Pancreas (tissue), 10 donors: Measurements from ENCODE around the gene RNF220. TPM values are rescaled to one million over a fixed set of nuclear protein-coding genes. Genes with fewer than 3 reads are reported as not detected.

Experiments used
- ATAC-seq, 4 donors: fragments of 200-7000 bp; cut with Tn5 transposase; one replicate each; pipeline versions ENCODE4 v1.8.0 to v1.9.1; 2020; ENCODE audit warnings: mild to moderate bottlenecking in 4 of 4, moderate library complexity in 4 of 4
- DNase-seq, 6 donors: peaks; one replicate each; pipeline ENCODE4 v3.0.0-alpha.2; 2020
- FAIRE-seq: peaks from 2 replicates; lab custom pipeline; 2012; peaks lifted over from hg19 to GRCh38; lab: Jason Lieb, UNC
- H3K27ac ChIP-seq, 4 donors: fragments of 200-600 bp; sonication (generic); 1 replicate in 3 of 4; 2 replicates in 1 of 4; pipeline versions ENCODE4 v1.5.0 to v1.8.0; 2020
- H3K27me3 ChIP-seq, 4 donors: fragments of 200-600 bp; one replicate each; pipeline ENCODE4 v1.8.0; 2021
- H3K36me3 ChIP-seq, 3 donors: fragments of 200-600 bp; sonication (generic) in 1 of 3; one replicate each; pipeline versions ENCODE4 v1.5.0 to v1.8.0; 2020 to 2021
- H3K4me1 ChIP-seq, 3 donors: fragments of 200-600 bp; one replicate each; pipeline ENCODE4 v1.8.0; 2021
- H3K4me3 ChIP-seq, 4 donors: fragments of 200-600 bp; sonication (generic) in 2 of 4; one replicate each; pipeline versions ENCODE4 v1.5.0 to v1.8.0; 2020 to 2021
- H3K9me3 ChIP-seq, 4 donors: fragments of 200-600 bp; one replicate each; pipeline ENCODE4 v1.8.0; 2021
- CTCF ChIP-seq, 4 donors: fragments of 200-600 bp; sonication (generic) in 3 of 4; IDR thresholded peaks; one replicate each; pipeline versions ENCODE4 v1.5.0 to v1.8.0; 2021; ENCODE audit warnings: antibody characterized with exemption in 4 of 4
- WGBS, 2 donors: extraction: QIAGEN DNeasy Blood & Tissue Kit; methylation state at CpG; one replicate each; pipeline ENCODE4 v1.1.7; 2013; 5-methylcytosine and 5-hydroxymethylcytosine counted together
- intact Hi-C, 3 donors: fragments of 100-400 bp; cut with DNase I; formaldehyde crosslinking; loops; one replicate each; pipeline versions ENCODE4 v1.11.1 to v1.14.2; 2022
- polyA plus RNA-seq, 2 donors: library from polyadenylated mRNA; stranded (reverse); fragments of 200-250 nt; gene quantifications; one replicate each; pipeline ENCODE4 v1.2.3, GENCODE V29; 2013
- total RNA-seq, 6 donors: library from RNA; stranded (reverse); fragmentation: NEBNext Ultra II Directional in 4 of 6; extraction: Animal tissue kit (Norgen Biotek cat#: 25700) in 4 of 6; gene quantifications; one replicate each; pipeline versions ENCODE4 v1.2.1 to v1.2.4, GENCODE V29; 2021 to 2023
- donor health status: healthy with polysubstance abuse.
- donor health status: DM: no; HTN: no; CAD: no; lungs with moderate emphysema.
- donor health status: DM: no; HTN: no; CAD: no.
- donor health status: control.
- donor health status: control.
- donor health status: Bipolar disorder and iron deficiency.
- donor health status: DM: yes; HTN: yes; CAD: no.
- donor health status: DM: no; HTN: no; CAD: no.
- donor health status: DM: no; HTN: no; CAD: no.
- donor health status: DM: yes; HTN: yes; CAD: no.

Gene RNF220
- total and polyA plus RNA-seq, 8 donors = 22.3 to 43.2 (median 33.0) TPM

GRCh38 chr1:44547361-44547760 lies 142.3 kb downstream of the RNF220 start:
- Histone ChIP-seq H3K27ac (no peak overlapping the region), H3K9me3 (no peaks in the 10 kb centered on the region), H3K4me1 (no peaks in the 10 kb centered on the region), H3K4me3 (no peak overlapping the region), H3K27me3 (no peaks in the 10 kb centered on the region), H3K36me3 (no peaks in the 10 kb centered on the region)
- no peak for TF ChIP-seq CTCF (IDR thresholded peaks at IDR 0.05)
- no peak for DNase-seq
- no peak for ATAC-seq
- 73 to 78% methylated on average over 6 of the region's 6 CpGs for WGBS, 2 donors
- intact Hi-C loops = no loop called here
- no peak for FAIRE-seq

GRCh38 chr1:44547837-44548236 lies 142.8 kb downstream of the RNF220 start:
- H3K4me1 ChIP-seq = no peaks in the 10 kb centered on the region
- no peak for FAIRE-seq
- WGBS, 2 donors = 68 to 74% methylated on average over 8 of the region's 8 CpGs
- H3K4me3 ChIP-seq = no peak overlapping the region
- no peak for DNase-seq
- no peaks in the 10 kb centered on the region for H3K27me3 ChIP-seq
- intact Hi-C loops = no loop called here
- no peaks in the 10 kb centered on the region for H3K36me3 ChIP-seq
- H3K9me3 ChIP-seq = no peaks in the 10 kb centered on the region
- no peak for ATAC-seq
- H3K27ac ChIP-seq = no peak overlapping the region
- no peak for TF ChIP-seq CTCF (IDR thresholded peaks at IDR 0.05)

DNA sequence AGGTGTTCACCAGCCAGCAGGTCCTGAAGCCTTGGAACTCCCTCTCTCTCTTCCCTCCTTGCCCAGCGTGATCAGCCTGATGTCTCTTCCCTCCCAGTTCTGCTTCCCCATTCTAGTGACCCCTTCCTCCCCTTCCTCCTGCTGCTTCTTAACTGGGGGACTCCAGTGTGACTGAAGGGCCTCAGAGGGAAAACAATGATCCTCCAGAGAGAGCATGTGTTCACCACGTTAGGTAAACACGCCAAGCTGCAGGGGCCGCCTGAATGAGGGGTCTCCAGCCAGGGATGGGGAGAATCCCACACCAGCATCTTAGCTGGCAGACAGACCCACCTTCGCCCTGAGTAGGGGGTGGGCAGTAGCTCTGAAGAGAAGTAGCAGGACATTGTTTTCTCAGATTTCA lies 144.5 kb downstream of the RNF220 start:
- Histone ChIP-seq H3K4me1 (no peaks in the 10 kb centered on the region), H3K9me3 (no peaks in the 10 kb centered on the region), H3K27ac (no peak overlapping the region), H3K27me3 (no peaks in the 10 kb centered on the region), H3K4me3 (no peak overlapping the region), H3K36me3 (no peaks in the 10 kb centered on the region)
- TF ChIP-seq CTCF (IDR thresholded peaks at IDR 0.05) = no peak
- 61 to 66% methylated on average over 5 of the region's 5 CpGs for WGBS, 2 donors
- intact Hi-C loops = no loop called here
- DNase-seq = no peak
- no peak for ATAC-seq
- no peak for FAIRE-seq

GRCh38 chr1:44553127-44553758 lies 148.2 kb downstream of the RNF220 start:
- FAIRE-seq = no peak
- H3K27me3 ChIP-seq = no peaks in the 10 kb centered on the region
- no peak overlapping the region for H3K4me3 ChIP-seq
- H3K27ac ChIP-seq = no peak overlapping the region
- no peaks in the 10 kb centered on the region for H3K36me3 ChIP-seq
- no peaks in the 10 kb centered on the region for H3K4me1 ChIP-seq
- H3K9me3 ChIP-seq = no peaks in the 10 kb centered on the region
- WGBS, 2 donors = 32 to 33% methylated on average over 3 of the region's 3 CpGs
- ATAC-seq = no peak
- intact Hi-C loops = no loop called here
- no peak for TF ChIP-seq CTCF (IDR thresholded peaks at IDR 0.05)
- DNase-seq = no peak

DNA sequence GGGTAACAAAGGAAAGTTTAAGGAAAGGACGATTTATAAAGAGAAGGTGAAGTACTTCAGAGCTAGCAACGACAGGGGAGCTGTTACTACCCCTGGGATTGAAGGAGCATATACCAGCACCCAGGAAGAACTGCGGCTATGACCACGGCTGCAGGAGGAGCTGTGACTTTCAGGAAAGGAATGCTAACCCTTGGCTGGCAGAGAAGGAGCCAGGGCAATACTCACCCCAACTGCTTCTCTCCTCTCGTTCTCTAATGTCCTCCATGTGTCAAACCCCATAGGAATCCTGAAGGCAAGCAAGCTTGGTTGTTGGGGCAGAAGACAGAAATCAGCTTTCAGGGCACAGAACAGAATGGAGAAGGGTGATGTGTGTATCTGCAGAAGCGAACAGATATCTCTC lies 148.7 kb downstream of the RNF220 start:
- H3K27me3 ChIP-seq = no peaks in the 10 kb centered on the region
- 64 to 74% methylated on average over 6 of the region's 6 CpGs for WGBS, 2 donors
- FAIRE-seq (no peak), DNase-seq (no peak), ATAC-seq (no peak)
- H3K9me3 ChIP-seq = no peaks in the 10 kb centered on the region
- no peak overlapping the region for H3K27ac ChIP-seq
- H3K4me1 ChIP-seq = no peaks in the 10 kb centered on the region
- intact Hi-C loops = no loop called here
- H3K36me3 ChIP-seq = no peaks in the 10 kb centered on the region
- TF ChIP-seq CTCF (IDR thresholded peaks at IDR 0.05) = no peak
- H3K4me3 ChIP-seq = no peak overlapping the region
